A673 (cell line): Measurements from ENCODE around the gene TTC39B.

Experiments
- CTCF ChIP-seq: fragments of 300-800, 200-600 bp; sonication (generic); conservative IDR thresholded peaks from 2 replicates; pipeline ENCODE4 v1.5.1; 2017; ENCODE audit warnings: low read depth, mild to moderate bottlenecking, antibody characterized with exemption, low read length, moderate library complexity, mixed read lengths
- EZH2 ChIP-seq: fragments of 200-600 bp; sonication (generic); IDR thresholded peaks from 2 replicates; pipeline ENCODE4 v1.6.1; 2017; ENCODE audit warnings: borderline replicate concordance, low read depth, mild to moderate bottlenecking, mixed read lengths, antibody characterized with exemption, low read length; ENCODE audit not compliant: poor library complexity, severe bottlenecking

GRCh38 chr9:15161753-15162152, 145.3 kb downstream of the TTC39B start:
- no peak for TF ChIP-seq CTCF
- TF ChIP-seq EZH2: no peak
